HCT116 (cell line): ENCODE measurements around the gene SLC44A1. TPM values are rescaled to one million over a fixed set of nuclear protein-coding genes. Genes with fewer than 3 reads are reported as not detected.

ENCODE experiments used
- ATAC-seq: fragments of 200-7000 bp; cut with Tn5 transposase; 2 replicates; pipeline ENCODE4 v1.9.1; 2020; ENCODE audit warnings: mild to moderate bottlenecking, moderate library complexity
- BruUV-seq: library from RNA; stranded (reverse); fragments of 400-500 nt; replicated peaks from 2 replicates; lab custom pipeline; 2021; lab: Mats Ljungman, UMichigan
- CTCF ChIA-PET: fragments of 300-600 bp; sonication (Branson Sonifier 250); formaldehyde crosslinking; loops from one replicate; lab custom pipeline; 2021; ENCODE audit warnings: antibody characterized with exemption; lab: Charles Lee
- POLR2A ChIA-PET: fragments of 300-600, 350-600 bp; sonication (Branson Sonifier 250); formaldehyde crosslinking; loops from one replicate; lab custom pipeline; 2021; ENCODE audit warnings: antibody characterized with exemption; lab: Charles Lee
- RAD21 ChIA-PET, 2 experiments: fragments of 300-600 bp; sonication (Branson Sonifier 250); formaldehyde crosslinking; loops; one replicate each; lab custom pipeline; 2023; ENCODE audit warnings: low total read pairs in 2 of 2; ENCODE audit not compliant: uncharacterized antibody in 2 of 2, unreplicated experiment in 2 of 2, low non-redundant PET in 1 of 2; lab: Charles Lee
- DNase-seq: peaks from one replicate; pipeline ENCODE4 v3.0.0-alpha.2; 2010; ENCODE audit warnings: low read depth, low spot score
- H2AFZ ChIP-seq: fragments of 200-600 bp; shearing (Covaris generic), sonication (generic); 2 replicates; pipeline ENCODE4 v1.6.1; 2017; ENCODE audit warnings: low read depth, mixed run types, mixed read lengths, antibody characterized with exemption, low read length; ENCODE audit not compliant: poor library complexity, severe bottlenecking
- H3K27ac ChIP-seq: 2 replicates; pipeline ENCODE4 v1.5.1; 2012; ENCODE audit warnings: low read depth, low read length
- H3K27me3 ChIP-seq: fragments of 200-600 bp; sonication (generic); 2 replicates; pipeline ENCODE4 v1.6.1; 2016; ENCODE audit warnings: mixed run types, low read length, mixed read lengths; ENCODE audit not compliant: insufficient read depth
- H3K36me3 ChIP-seq, 2 experiments: fragments of 200-500 bp in 1 of 2; fragments of 200-600 bp in 1 of 2; sonication (Bioruptor generic) in 1 of 2; sonication (generic) in 1 of 2; 2 replicates each; pipeline versions ENCODE4 v1.5.1 to v1.6.1; 2014 to 2016; ENCODE audit warnings: low read length in 2 of 2, inconsistent platforms in 1 of 2, mixed read lengths in 1 of 2, mixed run types in 1 of 2; ENCODE audit not compliant: insufficient read depth in 2 of 2, control insufficient read depth in 1 of 2
- H3K4me1 ChIP-seq, 2 experiments: fragments of 200-600 bp in 1 of 2; sonication (generic) in 1 of 2; 2 replicates each; pipeline versions ENCODE4 v1.5.1 to v1.6.1; 2012 to 2017; ENCODE audit warnings: low read length in 2 of 2, inconsistent platforms in 1 of 2, mild to moderate bottlenecking in 1 of 2, mixed read lengths in 1 of 2, mixed run types in 1 of 2, moderate library complexity in 1 of 2; ENCODE audit not compliant: insufficient read depth in 2 of 2, control insufficient read depth in 1 of 2
- H3K4me2 ChIP-seq: fragments of 200-600 bp; sonication (generic); 2 replicates; pipeline ENCODE4 v1.6.1; 2017; ENCODE audit warnings: mixed run types, low read length, mixed read lengths
- H3K4me3 ChIP-seq, 2 experiments: fragments of 200-600 bp in 1 of 2; sonication (generic) in 1 of 2; replicated peaks in 1 of 2; 2 replicates each; pipeline ENCODE4 v1.5.1; 2011 to 2016; ENCODE audit warnings: low read length in 2 of 2, control low read depth in 1 of 2, low read depth in 1 of 2, mild to moderate bottlenecking in 1 of 2, mixed read lengths in 1 of 2, mixed run types in 1 of 2
- H3K79me2 ChIP-seq: fragments of 200-600 bp; sonication (generic); 2 replicates; pipeline ENCODE4 v1.6.1; 2017; ENCODE audit warnings: mild to moderate bottlenecking, mixed run types, low read length, moderate library complexity, mixed read lengths; ENCODE audit not compliant: insufficient read depth
- H3K9ac ChIP-seq: fragments of 200-600 bp; sonication (generic); 2 replicates; pipeline ENCODE4 v1.6.1; 2016; ENCODE audit warnings: low read length, mixed read lengths
- H3K9me2 ChIP-seq: fragments of 200-600 bp; sonication (generic), shearing (Covaris generic); 2 replicates; pipeline ENCODE4 v1.6.1; 2017; ENCODE audit warnings: mixed run types, mild to moderate bottlenecking, moderate library complexity; ENCODE audit not compliant: insufficient read depth
- H3K9me3 ChIP-seq, 2 experiments: fragments of 200-500 bp in 1 of 2; fragments of 200-600 bp in 1 of 2; sonication (Bioruptor generic) in 1 of 2; sonication (generic) in 1 of 2; 2 replicates each; pipeline ENCODE4 v1.6.1; 2014 to 2017; ENCODE audit warnings: low read length in 2 of 2, mixed read lengths in 2 of 2, inconsistent platforms in 1 of 2, low read depth in 1 of 2, mild to moderate bottlenecking in 1 of 2, mixed run types in 1 of 2, moderate library complexity in 1 of 2; ENCODE audit not compliant: control insufficient read depth in 1 of 2, insufficient read depth in 1 of 2
- H4K20me1 ChIP-seq: fragments of 200-600 bp; sonication (generic), shearing (Covaris generic); 2 replicates; pipeline ENCODE4 v1.6.1; 2017; ENCODE audit warnings: mixed run types, mild to moderate bottlenecking, moderate library complexity; ENCODE audit not compliant: insufficient read depth
- CEBPB ChIP-seq: IDR thresholded peaks from 2 replicates; pipeline ENCODE4 v1.6.1; 2012; ENCODE audit warnings: low read depth
- EGR1 ChIP-seq: IDR thresholded peaks from 2 replicates; pipeline ENCODE4 v1.6.1; 2012; ENCODE audit warnings: low read depth
- ELF1 ChIP-seq: IDR thresholded peaks from 2 replicates; pipeline ENCODE4 v1.6.1; 2012; ENCODE audit warnings: low read depth, borderline replicate concordance
- EZH2 ChIP-seq: fragments of 200-600 bp; sonication (generic); IDR thresholded peaks from 2 replicates; pipeline ENCODE4 v1.6.1; 2017; ENCODE audit warnings: antibody characterized with exemption, mixed run types
- EZH2phosphoT487 ChIP-seq: fragments of 200-600 bp; IDR thresholded peaks from 2 replicates; pipeline ENCODE4 v1.6.1; 2018; ENCODE audit warnings: antibody characterized with exemption, borderline replicate concordance
- FOSL1 ChIP-seq: IDR thresholded peaks from 2 replicates; pipeline ENCODE4 v1.6.1; 2012; ENCODE audit warnings: low read depth
- JUND ChIP-seq: IDR thresholded peaks from 2 replicates; pipeline ENCODE4 v1.6.1; 2012
- POLR2A ChIP-seq: IDR thresholded peaks from 2 replicates; pipeline ENCODE4 v1.7.0; 2011; ENCODE audit warnings: borderline replicate concordance; ENCODE audit not compliant: insufficient read depth, insufficient read length; ENCODE audit errors: extremely low read depth
- POLR2AphosphoS5 ChIP-seq: IDR thresholded peaks from 2 replicates; pipeline ENCODE4 v1.6.1; 2011; ENCODE audit warnings: mild to moderate bottlenecking, low read depth, low read length, moderate library complexity
- RAD21 ChIP-seq: IDR thresholded peaks from 2 replicates; pipeline ENCODE4 v1.6.1; 2012; ENCODE audit warnings: low read depth, mild to moderate bottlenecking
- SIN3A ChIP-seq: IDR thresholded peaks from 2 replicates; pipeline ENCODE4 v1.6.1; 2012; ENCODE audit warnings: low read depth
- SP1 ChIP-seq: IDR thresholded peaks from 2 replicates; pipeline ENCODE4 v1.6.1; 2012; ENCODE audit warnings: low read depth
- SRF ChIP-seq: IDR thresholded peaks from 2 replicates; pipeline ENCODE4 v1.6.1; 2012; ENCODE audit warnings: low read depth
- YY1 ChIP-seq: IDR thresholded peaks from 2 replicates; pipeline ENCODE4 v1.6.1; 2011; ENCODE audit warnings: low read length, low read depth, moderate library complexity, mild to moderate bottlenecking; ENCODE audit not compliant: insufficient replicate concordance; ENCODE audit errors: extremely low read depth
- ZBTB33 ChIP-seq: IDR thresholded peaks from 2 replicates; pipeline ENCODE4 v1.6.1; 2011; ENCODE audit warnings: mild to moderate bottlenecking, low read length, moderate library complexity; ENCODE audit not compliant: insufficient replicate concordance; ENCODE audit errors: extremely low read depth
- ZFX ChIP-seq: fragments of 450-650 bp; IDR thresholded peaks from 2 replicates; pipeline ENCODE4 v1.6.1; 2017
- ZNF274 ChIP-seq: fragments of 200-500 bp; sonication (Bioruptor generic); IDR thresholded peaks from 2 replicates; pipeline ENCODE4 v1.6.1; 2014; ENCODE audit warnings: mild to moderate bottlenecking, low read depth, low read length, inconsistent platforms
- intact Hi-C: fragments of 100-400 bp; cut with micrococcal nuclease; formaldehyde crosslinking; loops from 2 replicates; pipeline ENCODE4 v1.10.0; 2022
- total RNA-seq: library from RNA; stranded (reverse); gene quantifications from one replicate; pipeline ENCODE4 v1.2.1, GENCODE V29; 2021; ENCODE audit not compliant: unreplicated experiment
- TF ChIP-seq, protein P1 (sequence below): IDR thresholded peaks from 2 replicates; pipeline ENCODE4 v1.6.1; 2012

Gene SLC44A1
- total RNA-seq, 1 experiment from 2014 or later = 44.1 TPM

GRCh38 chr9:105385381-105385985 lies 141.0 kb downstream of the SLC44A1 start:
- no peak for ATAC-seq
- H3K79me2 ChIP-seq = no peaks in the 10 kb centered on the region
- intact Hi-C loops = no loop called here
- no peaks in the 10 kb centered on the region for H3K9me3 ChIP-seq
- no peaks in the 10 kb centered on the region for H3K9me2 ChIP-seq
- H3K36me3 ChIP-seq = no peaks in the 10 kb centered on the region
- no TSS peak for BruUV-seq
- ChIA-PET CTCF (no interaction called here), POLR2A (no interaction called here), RAD21 (no interaction called here)
- no peak overlapping the region for H3K27ac ChIP-seq
- H3K4me3 ChIP-seq = no peak overlapping the region
- no peaks in the 10 kb centered on the region for H4K20me1 ChIP-seq
- H3K27me3 ChIP-seq = no peaks in the 10 kb centered on the region
- H3K9ac ChIP-seq = no peak overlapping the region
- no peak overlapping the region for H3K4me2 ChIP-seq
- no peak for DNase-seq
- no peaks in the 10 kb centered on the region for H3K4me1 ChIP-seq
- TF ChIP-seq ZFX = no peak
- no peak for TF ChIP-seq CEBPB
- no peak for TF ChIP-seq POLR2A
- no peak for TF ChIP-seq SP1
- no peak for TF ChIP-seq ZBTB33
- TF ChIP-seq EZH2 = no peak
- TF ChIP-seq SIN3A = no peak
- no peak for TF ChIP-seq EGR1
- no peak overlapping the region for H2AFZ ChIP-seq

DNA sequence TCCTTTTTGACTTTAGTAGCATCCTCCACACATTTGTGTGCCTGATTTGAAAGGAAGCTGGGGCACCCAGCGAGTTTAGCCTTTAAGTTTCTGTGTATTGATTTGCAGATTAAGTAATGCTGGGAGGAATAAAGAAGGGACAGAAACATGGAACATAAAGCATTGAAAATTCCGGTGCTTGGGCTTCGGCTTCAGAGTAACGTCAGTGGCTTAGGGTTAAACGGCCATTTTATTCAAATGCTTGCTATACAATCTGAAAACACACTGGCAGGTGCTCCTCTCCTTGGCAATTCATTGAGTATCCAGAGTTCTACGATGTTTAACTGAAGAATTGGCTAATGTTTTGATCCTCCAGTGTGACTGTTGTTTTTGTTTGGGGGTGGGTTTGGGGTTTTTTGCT lies 145.3 kb downstream of the SLC44A1 start:
- H3K27me3 ChIP-seq = no peaks in the 10 kb centered on the region
- no peak for TF ChIP-seq ELF1
- TF ChIP-seq YY1 = no peak
- TF ChIP-seq ZFX = no peak
- TF ChIP-seq RAD21 = no peak
- no peak for TF ChIP-seq SP1
- TF ChIP-seq FOSL1 = no peak
- TF ChIP-seq ZNF274 = no peak
- TF ChIP-seq ZBTB33 = no peak
- TF ChIP-seq SRF = no peak
- no peak for TF ChIP-seq EZH2phosphoT487
- TF ChIP-seq POLR2A = no peak
- TF ChIP-seq, protein P1, sequence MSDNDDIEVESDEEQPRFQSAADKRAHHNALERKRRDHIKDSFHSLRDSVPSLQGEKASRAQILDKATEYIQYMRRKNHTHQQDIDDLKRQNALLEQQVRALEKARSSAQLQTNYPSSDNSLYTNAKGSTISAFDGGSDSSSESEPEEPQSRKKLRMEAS = no peak
- no peak for TF ChIP-seq POLR2AphosphoS5
- TF ChIP-seq CEBPB = no peak
- no peak for TF ChIP-seq SIN3A
- TF ChIP-seq EZH2 = no peak
- no peak for TF ChIP-seq JUND

More for the DNA sequence above, 145.3 kb downstream of the SLC44A1 start:
- Histone ChIP-seq H4K20me1 (no peaks in the 10 kb centered on the region), H3K4me1 (no peaks in the 10 kb centered on the region), H3K79me2 (no peaks in the 10 kb centered on the region), H3K36me3 (no peaks in the 10 kb centered on the region), H3K9ac (no peak overlapping the region), H3K4me2 (no peak overlapping the region), H3K27ac (no peak overlapping the region), H2AFZ (no peak overlapping the region), H3K9me2 (no peaks in the 10 kb centered on the region), H3K9me3 (no peaks in the 10 kb centered on the region), H3K4me3 (no peak overlapping the region)
- no TSS peak for BruUV-seq
- CTCF ChIA-PET = no interaction called here
- no peak for ATAC-seq
- POLR2A ChIA-PET = no interaction called here
- RAD21 ChIA-PET = no interaction called here
- DNase-seq = no peak
- intact Hi-C loops = no loop called here
